ENCODE measurements around the gene LRP2. TPM values are rescaled to one million over a fixed set of nuclear protein-coding genes. Genes with fewer than 3 reads are reported as not detected.

The LRP2 gene
- total RNA-seq, 1 experiment from 2014 or later: 0.59 TPM

DNA sequence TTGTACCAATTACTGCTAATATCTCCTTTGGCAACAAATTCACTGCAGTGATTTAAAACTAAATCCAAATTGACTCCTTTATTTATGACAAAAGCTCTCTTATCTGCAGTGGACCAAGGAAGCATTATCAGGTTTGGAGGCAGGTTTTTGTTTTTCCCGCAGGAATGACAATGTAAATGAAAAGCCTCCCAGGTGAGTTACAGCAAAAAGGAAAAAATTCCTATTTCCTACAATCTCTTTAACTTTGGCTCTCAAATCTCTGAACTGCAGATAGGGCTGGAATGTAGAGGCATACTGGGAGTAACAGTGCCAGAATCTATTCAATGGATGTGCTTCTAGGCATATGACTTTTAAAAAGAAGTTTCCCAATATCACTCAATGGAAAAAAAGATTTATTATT is 28.9 kb upstream of the LRP2 start:
- ATAC-seq: no peak

DNA sequence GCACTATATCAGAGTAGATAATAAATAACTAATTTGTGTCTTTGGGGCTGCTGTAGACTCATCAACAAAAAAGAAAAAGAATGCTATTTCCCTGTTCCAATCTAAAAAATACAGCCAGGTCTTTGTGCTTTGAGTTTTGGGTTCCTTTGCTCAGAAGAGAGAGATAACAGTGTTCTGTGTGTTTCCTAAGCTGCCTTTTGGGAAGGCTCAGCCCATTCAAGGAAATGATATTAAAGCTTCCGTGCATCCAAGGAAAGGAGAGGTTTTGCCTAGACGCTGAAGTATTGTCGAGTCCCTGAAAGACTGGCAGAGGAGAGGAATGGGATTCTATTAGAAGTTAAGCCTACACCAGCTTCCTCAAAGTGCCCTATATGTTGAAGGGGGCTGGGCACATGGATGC is 25.8 kb upstream of the LRP2 start:
- no peak for TF ChIP-seq ZNF138 (CRISPR knock-in tag; conservative IDR thresholded peaks at IDR 0.05)
- no peak for TF ChIP-seq ZNF121 (CRISPR knock-in tag; IDR thresholded peaks at IDR 0.05)
- TF ChIP-seq ZNF317 (CRISPR knock-in tag; IDR thresholded peaks at IDR 0.05; ENCODE audit: borderline replicate concordance, low read depth): no peak
- no peak for TF ChIP-seq MXD4 (CRISPR knock-in tag; IDR thresholded peaks at IDR 0.05; ENCODE audit: borderline replicate concordance)
- Mint-ChIP-seq H3K27ac (no peak overlapping the region), H3K4me1 (peaks cover 14% of the 10 kb centered on the region), H3K4me3 (no peak overlapping the region), H3K36me3 (no peaks in the 10 kb centered on the region), H3K9me3 (peaks cover 7% of the 10 kb centered on the region), H3K27me3 (ENCODE audit: low read depth) (peaks cover 2% of the 10 kb centered on the region; the same call in 1 of the 2 replicates)
- no peak for ATAC-seq
- ChIA-PET POLR2A (no interaction called here), CTCF (interaction anchor here (0.8 kb wide), 1 partner anchor 9 kb away, joined by 3 read pairs; no protein-coding TSS in a partner anchor)
- DNase-seq (ENCODE audit: low spot score): no peak

More for the DNA sequence above, 28.9 kb upstream of the LRP2 start:
- peaks cover 2% of the 10 kb centered on the region; the same call in 1 of the 2 replicates for H3K27me3 Mint-ChIP-seq (ENCODE audit: low read depth)
- CTCF ChIA-PET: no interaction called here
- H3K36me3 Mint-ChIP-seq: no peaks in the 10 kb centered on the region
- POLR2A ChIA-PET: no interaction called here
- no peak for DNase-seq (ENCODE audit: low spot score)
- H3K4me3 Mint-ChIP-seq: no peak overlapping the region
- no peaks in the 10 kb centered on the region for H3K9me3 Mint-ChIP-seq
- H3K27ac Mint-ChIP-seq: no peak overlapping the region
- peaks cover 27% of the 10 kb centered on the region for H3K4me1 Mint-ChIP-seq
- TF ChIP-seq, protein P1, sequence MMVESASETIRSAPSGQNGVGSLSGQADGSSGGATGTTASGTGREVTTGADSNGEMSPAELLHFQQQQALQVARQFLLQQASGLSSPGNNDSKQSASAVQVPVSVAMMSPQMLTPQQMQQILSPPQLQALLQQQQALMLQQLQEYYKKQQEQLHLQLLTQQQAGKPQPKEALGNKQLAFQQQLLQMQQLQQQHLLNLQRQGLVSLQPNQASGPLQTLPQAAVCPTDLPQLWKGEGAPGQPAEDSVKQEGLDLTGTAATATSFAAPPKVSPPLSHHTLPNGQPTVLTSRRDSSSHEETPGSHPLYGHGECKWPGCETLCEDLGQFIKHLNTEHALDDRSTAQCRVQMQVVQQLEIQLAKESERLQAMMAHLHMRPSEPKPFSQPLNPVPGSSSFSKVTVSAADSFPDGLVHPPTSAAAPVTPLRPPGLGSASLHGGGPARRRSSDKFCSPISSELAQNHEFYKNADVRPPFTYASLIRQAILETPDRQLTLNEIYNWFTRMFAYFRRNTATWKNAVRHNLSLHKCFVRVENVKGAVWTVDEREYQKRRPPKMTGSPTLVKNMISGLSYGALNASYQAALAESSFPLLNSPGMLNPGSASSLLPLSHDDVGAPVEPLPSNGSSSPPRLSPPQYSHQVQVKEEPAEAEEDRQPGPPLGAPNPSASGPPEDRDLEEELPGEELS (CRISPR knock-in tag; IDR thresholded peaks at IDR 0.05): no peak
- TF ChIP-seq SMAD3 (CRISPR knock-in tag; IDR thresholded peaks at IDR 0.05; ENCODE audit: borderline replicate concordance) (no peak), NR1H2 (CRISPR knock-in tag; IDR thresholded peaks at IDR 0.05) (no peak), HMGA2 (CRISPR knock-in tag; IDR thresholded peaks at IDR 0.05) (no peak), FOXP1 (CRISPR knock-in tag; IDR thresholded peaks at IDR 0.05; ENCODE audit: borderline replicate concordance) (no peak), GRHL2 (CRISPR knock-in tag; IDR thresholded peaks at IDR 0.05; ENCODE audit: insufficient replicate concordance, severe bottlenecking) (no peak), MXD4 (CRISPR knock-in tag; IDR thresholded peaks at IDR 0.05; ENCODE audit: borderline replicate concordance) (no peak), ZNF423 (CRISPR knock-in tag; IDR thresholded peaks at IDR 0.05) (no peak), FOXK1 (CRISPR knock-in tag; IDR thresholded peaks at IDR 0.05) (no peak)
- TF ChIP-seq, protein P2, sequence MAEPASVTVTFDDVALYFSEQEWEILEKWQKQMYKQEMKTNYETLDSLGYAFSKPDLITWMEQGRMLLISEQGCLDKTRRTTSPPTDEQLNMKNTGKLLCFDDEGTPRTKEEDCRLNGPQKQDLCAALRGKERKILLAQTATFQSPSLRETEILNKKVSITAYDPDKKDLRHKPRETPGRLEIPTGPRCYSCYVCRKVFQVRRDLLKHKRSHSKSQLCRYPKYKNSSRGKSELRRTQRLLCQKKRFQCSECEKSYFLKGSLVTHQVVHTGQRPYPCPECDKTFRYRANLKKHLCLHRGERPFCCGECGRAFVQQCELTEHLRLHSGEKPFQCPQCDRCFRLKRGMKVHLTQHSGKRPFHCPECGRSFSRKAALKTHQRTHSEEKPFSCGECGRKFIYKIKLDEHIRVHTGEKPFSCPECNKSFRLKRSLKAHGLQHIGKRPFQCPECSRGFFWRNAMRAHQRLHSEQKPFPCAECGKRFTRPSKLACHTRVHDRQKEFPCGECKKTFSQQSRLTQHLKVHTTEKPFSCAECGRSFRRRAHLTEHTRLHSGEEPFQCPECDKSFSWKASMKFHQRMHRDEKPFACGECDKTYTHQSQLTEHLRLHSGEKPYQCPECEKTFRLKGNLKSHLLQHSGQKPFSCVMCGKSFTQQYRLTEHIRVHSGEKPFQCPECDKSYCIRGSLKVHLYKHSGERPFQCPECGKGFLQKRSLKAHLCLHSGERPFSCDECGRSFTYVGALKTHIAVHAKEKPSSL (CRISPR knock-in tag; conservative IDR thresholded peaks at IDR 0.05): no peak
- TF ChIP-seq, protein P3, sequence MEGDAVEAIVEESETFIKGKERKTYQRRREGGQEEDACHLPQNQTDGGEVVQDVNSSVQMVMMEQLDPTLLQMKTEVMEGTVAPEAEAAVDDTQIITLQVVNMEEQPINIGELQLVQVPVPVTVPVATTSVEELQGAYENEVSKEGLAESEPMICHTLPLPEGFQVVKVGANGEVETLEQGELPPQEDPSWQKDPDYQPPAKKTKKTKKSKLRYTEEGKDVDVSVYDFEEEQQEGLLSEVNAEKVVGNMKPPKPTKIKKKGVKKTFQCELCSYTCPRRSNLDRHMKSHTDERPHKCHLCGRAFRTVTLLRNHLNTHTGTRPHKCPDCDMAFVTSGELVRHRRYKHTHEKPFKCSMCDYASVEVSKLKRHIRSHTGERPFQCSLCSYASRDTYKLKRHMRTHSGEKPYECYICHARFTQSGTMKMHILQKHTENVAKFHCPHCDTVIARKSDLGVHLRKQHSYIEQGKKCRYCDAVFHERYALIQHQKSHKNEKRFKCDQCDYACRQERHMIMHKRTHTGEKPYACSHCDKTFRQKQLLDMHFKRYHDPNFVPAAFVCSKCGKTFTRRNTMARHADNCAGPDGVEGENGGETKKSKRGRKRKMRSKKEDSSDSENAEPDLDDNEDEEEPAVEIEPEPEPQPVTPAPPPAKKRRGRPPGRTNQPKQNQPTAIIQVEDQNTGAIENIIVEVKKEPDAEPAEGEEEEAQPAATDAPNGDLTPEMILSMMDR (IDR thresholded peaks at IDR 0.05): no peak
- TF ChIP-seq, protein P4, sequence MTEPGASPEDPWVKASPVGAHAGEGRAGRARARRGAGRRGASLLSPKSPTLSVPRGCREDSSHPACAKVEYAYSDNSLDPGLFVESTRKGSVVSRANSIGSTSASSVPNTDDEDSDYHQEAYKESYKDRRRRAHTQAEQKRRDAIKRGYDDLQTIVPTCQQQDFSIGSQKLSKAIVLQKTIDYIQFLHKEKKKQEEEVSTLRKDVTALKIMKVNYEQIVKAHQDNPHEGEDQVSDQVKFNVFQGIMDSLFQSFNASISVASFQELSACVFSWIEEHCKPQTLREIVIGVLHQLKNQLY (CRISPR knock-in tag; IDR thresholded peaks at IDR 0.05): no peak
- TF ChIP-seq, protein P5, sequence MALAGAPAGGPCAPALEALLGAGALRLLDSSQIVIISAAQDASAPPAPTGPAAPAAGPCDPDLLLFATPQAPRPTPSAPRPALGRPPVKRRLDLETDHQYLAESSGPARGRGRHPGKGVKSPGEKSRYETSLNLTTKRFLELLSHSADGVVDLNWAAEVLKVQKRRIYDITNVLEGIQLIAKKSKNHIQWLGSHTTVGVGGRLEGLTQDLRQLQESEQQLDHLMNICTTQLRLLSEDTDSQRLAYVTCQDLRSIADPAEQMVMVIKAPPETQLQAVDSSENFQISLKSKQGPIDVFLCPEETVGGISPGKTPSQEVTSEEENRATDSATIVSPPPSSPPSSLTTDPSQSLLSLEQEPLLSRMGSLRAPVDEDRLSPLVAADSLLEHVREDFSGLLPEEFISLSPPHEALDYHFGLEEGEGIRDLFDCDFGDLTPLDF (CRISPR knock-in tag; IDR thresholded peaks at IDR 0.05): no peak
- TF ChIP-seq, protein P6, sequence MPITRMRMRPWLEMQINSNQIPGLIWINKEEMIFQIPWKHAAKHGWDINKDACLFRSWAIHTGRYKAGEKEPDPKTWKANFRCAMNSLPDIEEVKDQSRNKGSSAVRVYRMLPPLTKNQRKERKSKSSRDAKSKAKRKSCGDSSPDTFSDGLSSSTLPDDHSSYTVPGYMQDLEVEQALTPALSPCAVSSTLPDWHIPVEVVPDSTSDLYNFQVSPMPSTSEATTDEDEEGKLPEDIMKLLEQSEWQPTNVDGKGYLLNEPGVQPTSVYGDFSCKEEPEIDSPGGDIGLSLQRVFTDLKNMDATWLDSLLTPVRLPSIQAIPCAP (CRISPR knock-in tag; IDR thresholded peaks at IDR 0.05): no peak

Data from WTC11 (cell line).